Right lobe of liver (tissue), 6 donors: Measurements from ENCODE around the gene TMED6. TPM values are rescaled to one million over a fixed set of nuclear protein-coding genes. Genes with fewer than 3 reads are reported as not detected.

Experiments
- ATAC-seq, 4 donors: fragments of 200-7000 bp; cut with Tn5 transposase; one replicate each; pipeline ENCODE4 v1.9.1; 2020; ENCODE audit warnings: mild to moderate bottlenecking in 4 of 4, moderate library complexity in 4 of 4
- DNase-seq, 3 donors: peaks; one replicate each; pipeline ENCODE4 v3.0.0-alpha.2; 2020
- H3K27ac ChIP-seq, 3 donors: fragments of 200-600 bp; one replicate each; pipeline ENCODE4 v1.8.0; 2022
- H3K27me3 ChIP-seq, 2 donors: fragments of 200-600 bp; one replicate each; pipeline ENCODE4 v1.8.0; 2022
- H3K36me3 ChIP-seq, 4 donors: fragments of 200-600 bp; sonication (generic) in 1 of 4; one replicate each; pipeline versions ENCODE4 v1.5.1 to v1.8.0; 2017 to 2022; ENCODE audit warnings: control low read depth in 1 of 4
- H3K4me1 ChIP-seq, 4 donors: fragments of 200-600 bp; sonication (generic) in 1 of 4; one replicate each; pipeline versions ENCODE4 v1.5.1 to v1.8.0; 2017 to 2022; ENCODE audit warnings: control low read depth in 1 of 4
- H3K4me3 ChIP-seq, 3 donors: fragments of 200-600 bp; one replicate each; pipeline ENCODE4 v1.8.0; 2022
- H3K9me3 ChIP-seq, 4 donors: fragments of 200-600 bp; sonication (generic) in 1 of 4; one replicate each; pipeline versions ENCODE4 v1.5.1 to v1.8.0; 2017 to 2022; ENCODE audit warnings: control low read depth in 1 of 4
- CTCF ChIP-seq, 4 donors: fragments of 200-600 bp in 3 of 4; fragments of 450-650 bp in 1 of 4; IDR thresholded peaks; one replicate each; pipeline versions ENCODE4 v1.5.1 to v1.8.0; 2016 to 2022; ENCODE audit warnings: antibody characterized with exemption in 4 of 4, mild to moderate bottlenecking in 2 of 4
- POLR2A ChIP-seq: fragments of 450-650 bp; IDR thresholded peaks from one replicate; pipeline ENCODE4 v1.6.1; 2017; ENCODE audit warnings: antibody characterized with exemption, mild to moderate bottlenecking
- WGBS: methylation state at CpG from one replicate; pipeline ENCODE4 v1.1.6; 2018; ENCODE audit warnings: low coverage, low lambda C conversion rate; ENCODE audit not compliant: insufficient coverage; ENCODE audit errors: missing lambda C conversion rate; 5-methylcytosine and 5-hydroxymethylcytosine counted together
- intact Hi-C, 2 donors: fragments of 100-400 bp; cut with DNase I; formaldehyde crosslinking; loops; one replicate each; pipeline versions ENCODE4 v1.11.2 to v1.14.1; 2022
- total RNA-seq, 6 experiments: library from RNA; depleted of rRNA in 2 of 6; stranded (reverse); fragments of >200 nt in 2 of 6; fragmentation: NEBNext Ultra II Directional in 3 of 6; extraction: Animal tissue kit (Norgen Biotek cat#: 25700) in 3 of 6; gene quantifications; one replicate each; pipeline versions ENCODE4 v1.1.0 to v1.2.4, GENCODE V29; 2016 to 2023
- donor health status: DM: no; HTN: yes; CAD: no.
- donor health status: DM: no; HTN: no; CAD: no.
- donor health status: DM: no; HTN: no; CAD: no.
- donor health status: DM: no; HTN: yes; CAD: no.
- donor health status: DM: no; HTN: yes; CAD: no.

TMED6 gene
- total RNA-seq, 6 experiments from 2014 or later = 1.6 to 9.9 (median 2.6) TPM

GRCh38 chr16:69395859-69396186, 44.2 kb upstream of the TMED6 start:
- peak overlapping the region; percentile 53 to 90 (median 86) for H3K27ac ChIP-seq
- DNase-seq = no peak
- no peak for ATAC-seq
- H3K36me3 ChIP-seq = no peaks in the 10 kb centered on the region
- no peak overlapping the region for H3K4me3 ChIP-seq
- no peaks in the 10 kb centered on the region for H3K27me3 ChIP-seq
- TF ChIP-seq CTCF (IDR thresholded peaks at IDR 0.05) = no peak
- no peak for TF ChIP-seq POLR2A
- H3K4me1 ChIP-seq = peaks cover 0 to 26% (median 6%) of the 10 kb centered on the region in 4 donors
- no peaks in the 10 kb centered on the region for H3K9me3 ChIP-seq
- intact Hi-C loops = loop anchor here in 1 of 2 donors (10.0 kb wide), 1 partner anchor 359 kb away; the partner anchor contains the start of gene NOB1

- DNase-seq (no peak), ATAC-seq (no peak)
- peaks cover 0 to 26% (median 6%) of the 10 kb centered on the region in 4 donors for H3K4me1 ChIP-seq
- no peaks in the 10 kb centered on the region for H3K9me3 ChIP-seq
- no peaks in the 10 kb centered on the region for H3K27me3 ChIP-seq
- TF ChIP-seq POLR2A (no peak), CTCF (IDR thresholded peaks at IDR 0.05) (no peak)
- H3K4me3 ChIP-seq = no peak overlapping the region
- H3K36me3 ChIP-seq = no peaks in the 10 kb centered on the region
- no peak overlapping the region for H3K27ac ChIP-seq
- intact Hi-C loops = loop anchor here in 1 of 2 donors (10.0 kb wide), 1 partner anchor 361 kb away; the partner anchor contains the start of gene NOB1
- WGBS = 71% methylated on average over 9 of the region's 10 CpGs
These were observed 42.6 kb upstream of the TMED6 start for GRCh38 chr16:69393898-69394849.

GRCh38 chr16:69386596-69386995, 35.0 kb upstream of the TMED6 start:
- 100% methylated on average over 1 of the region's 1 CpG for WGBS
- Histone ChIP-seq H3K27ac (no peak overlapping the region), H3K4me1 (peaks cover 0 to 4% (median 2%) of the 10 kb centered on the region in 4 donors), H3K27me3 (no peaks in the 10 kb centered on the region), H3K36me3 (peaks cover 0 to 22% (median 5%) of the 10 kb centered on the region in 4 donors), H3K9me3 (no peaks in the 10 kb centered on the region), H3K4me3 (no peak overlapping the region)
- DNase-seq (no peak), ATAC-seq (no peak)
- intact Hi-C loops = no loop called here
- TF ChIP-seq CTCF (IDR thresholded peaks at IDR 0.05) (no peak), POLR2A (no peak)

- Histone ChIP-seq H3K27me3 (no peaks in the 10 kb centered on the region), H3K4me1 (peaks cover 0 to 4% (median 2%) of the 10 kb centered on the region in 4 donors), H3K4me3 (peak overlapping the region; percentile 60 to 87 (median 66)), H3K9me3 (no peaks in the 10 kb centered on the region), H3K36me3 (peaks cover 0 to 38% (median 5%) of the 10 kb centered on the region in 4 donors), H3K27ac (peak overlapping the region; percentile 63 to 86 (median 66))
- DNase-seq (no peak), ATAC-seq (no peak)
- intact Hi-C loops = no loop called here
- WGBS = 1% methylated on average over 6 of the region's 6 CpGs
- no peak for TF ChIP-seq POLR2A
- TF ChIP-seq CTCF (IDR thresholded peaks at IDR 0.05) = no peak
These were observed 33.4 kb upstream of the TMED6 start for GRCh38 chr16:69384974-69385373.
